DMS114 treated with DMSO at 0.1 percent for 48 hours (cell line): Measurements from ENCODE around the gene CD58.

Source experiments
- DNase-seq: peaks from one replicate; lab custom pipeline; 2025; ENCODE audit not compliant: unreplicated experiment; lab: John Stamatoyannopoulos, UW

Gene CD58

GRCh38 chr1:116514708-116515525 lies 55.9 kb downstream of the CD58 start:
- DNase-seq, result no peak

- DNase-seq, result no peak
Measured at GRCh38 chr1:116513956-116514355, 56.9 kb downstream of the CD58 start.

GRCh38 chr1:116511459-116512019 lies 59.3 kb downstream of the CD58 start:
- DNase-seq, result no peak

- no peak for DNase-seq
Measured at GRCh38 chr1:116510361-116510760, 60.5 kb downstream of the CD58 start.

GRCh38 chr1:116508984-116509980 lies 61.5 kb downstream of the CD58 start:
- no peak for DNase-seq

GRCh38 chr1:116508085-116508983 lies 62.5 kb downstream of the CD58 start:
- DNase-seq, result no peak

- DNase-seq, result no peak
Measured at GRCh38 chr1:116507631-116508030, 63.2 kb downstream of the CD58 start.

GRCh38 chr1:116506132-116507004 lies 64.5 kb downstream of the CD58 start:
- DNase-seq, result no peak

- DNase-seq, result no peak
Measured at GRCh38 chr1:116504308-116505156, 66.3 kb downstream of the CD58 start.

- no peak for DNase-seq
Measured at GRCh38 chr1:116503546-116504307, 67.1 kb downstream of the CD58 start.

- no peak for DNase-seq
Measured at GRCh38 chr1:116502671-116503314, 68.0 kb downstream of the CD58 start.

GRCh38 chr1:116501870-116502244 lies 69.0 kb downstream of the CD58 start:
- no peak for DNase-seq

GRCh38 chr1:116501125-116501869 lies 69.5 kb downstream of the CD58 start:
- DNase-seq, result no peak

GRCh38 chr1:116498789-116499628 lies 71.8 kb downstream of the CD58 start:
- DNase-seq, result peak; percentile 72

- no peak for DNase-seq
Measured at GRCh38 chr1:116497656-116498055, 73.2 kb downstream of the CD58 start.

- DNase-seq, result no peak
Measured at GRCh38 chr1:116496898-116497297, 73.9 kb downstream of the CD58 start.
